ENCODE data around the gene JARID2.

The JARID2 gene

DNA sequence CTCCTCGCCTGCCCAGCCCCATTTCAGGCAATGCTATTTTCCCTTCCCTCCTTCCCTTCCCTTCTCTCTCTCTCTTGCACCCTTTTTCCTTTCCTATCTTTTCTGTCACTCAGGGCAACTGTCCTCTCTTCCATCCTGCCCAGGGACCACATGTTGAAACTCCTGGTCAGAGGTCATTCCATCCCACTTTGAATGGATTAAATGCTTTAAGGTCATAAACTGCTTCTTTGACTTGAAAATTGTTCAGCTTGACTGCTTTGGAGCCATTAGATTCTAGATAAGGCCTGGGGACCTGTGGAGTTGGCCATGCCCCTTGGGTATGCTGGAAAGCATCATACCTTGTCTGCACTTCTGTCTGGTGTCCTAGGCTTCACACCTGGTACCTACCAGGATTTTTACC lies 310.8 kb downstream of the JARID2 start:
- FAIRE-seq = no peak
- TF ChIP-seq SPI1 (IDR thresholded peaks at IDR 0.05; ENCODE audit: low read depth, low read length) (no peak), POLR2AphosphoS5 (IDR thresholded peaks at IDR 0.05; ENCODE audit: low read depth, low read length) (no peak)
- DNase-seq (ENCODE audit: insufficient read length, low spot score) = no peak

DNA sequence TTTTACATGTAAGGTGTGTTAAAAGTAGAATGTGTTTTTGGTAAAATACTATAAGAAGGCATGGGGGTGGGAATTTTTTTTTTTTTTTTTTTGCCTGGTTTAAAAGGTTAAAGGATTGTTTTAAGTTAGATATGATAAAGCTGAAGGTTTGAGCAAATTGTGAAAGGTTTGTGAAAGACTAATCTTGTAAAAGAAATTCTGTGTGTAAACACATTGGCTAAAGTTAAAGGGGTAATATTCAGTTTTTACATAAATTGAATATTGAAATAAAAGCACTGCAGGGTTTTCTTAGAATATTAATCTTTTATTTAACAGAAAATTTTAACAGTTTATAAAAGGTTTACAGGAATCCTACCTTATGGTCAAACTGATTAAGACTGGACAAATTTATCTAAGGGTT lies 311.3 kb downstream of the JARID2 start:
- TF ChIP-seq POU2F2 (IDR thresholded peaks at IDR 0.05; ENCODE audit: low read depth, low read length) = no peak
- FAIRE-seq (no peak), DNase-seq (ENCODE audit: insufficient read length, low spot score) (no peak)

DNA sequence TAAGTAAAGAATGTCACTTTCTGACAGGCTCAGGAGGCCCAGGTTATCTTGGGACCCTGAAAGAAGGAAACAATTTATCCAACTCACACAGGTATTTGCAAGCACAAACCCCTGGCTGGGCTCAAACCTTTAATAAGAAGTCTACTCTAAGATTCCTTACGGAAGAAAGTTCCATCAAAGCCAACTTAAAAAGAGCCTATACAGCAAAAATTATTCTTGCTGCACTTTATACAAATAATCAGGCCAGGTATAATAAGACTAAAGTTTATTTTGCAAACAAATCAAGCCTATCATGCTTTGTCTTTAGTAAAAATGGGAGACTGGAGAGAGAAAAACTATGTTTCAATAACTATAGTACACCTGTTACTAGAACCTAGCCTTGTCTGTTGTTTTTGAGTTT lies 314.8 kb downstream of the JARID2 start:
- no peak for FAIRE-seq
- DNase-seq (ENCODE audit: insufficient read length, low spot score) = no peak
- TF ChIP-seq SPI1 (IDR thresholded peaks at IDR 0.05; ENCODE audit: low read depth, low read length) = no peak
- TF ChIP-seq POU2F2 (IDR thresholded peaks at IDR 0.05; ENCODE audit: low read depth, low read length) = no peak
- TF ChIP-seq POLR2AphosphoS5 (IDR thresholded peaks at IDR 0.05; ENCODE audit: low read depth, low read length) = no peak
- no peak for TF ChIP-seq POLR2A (IDR thresholded peaks at IDR 0.05; ENCODE audit: low read depth, low read length)
- TF ChIP-seq TAF1 (IDR thresholded peaks at IDR 0.05; ENCODE audit: low read depth, low read length) = no peak
- no peak for TF ChIP-seq PAX5 (IDR thresholded peaks at IDR 0.05; ENCODE audit: insufficient read depth, low read length, severe bottlenecking)

DNA sequence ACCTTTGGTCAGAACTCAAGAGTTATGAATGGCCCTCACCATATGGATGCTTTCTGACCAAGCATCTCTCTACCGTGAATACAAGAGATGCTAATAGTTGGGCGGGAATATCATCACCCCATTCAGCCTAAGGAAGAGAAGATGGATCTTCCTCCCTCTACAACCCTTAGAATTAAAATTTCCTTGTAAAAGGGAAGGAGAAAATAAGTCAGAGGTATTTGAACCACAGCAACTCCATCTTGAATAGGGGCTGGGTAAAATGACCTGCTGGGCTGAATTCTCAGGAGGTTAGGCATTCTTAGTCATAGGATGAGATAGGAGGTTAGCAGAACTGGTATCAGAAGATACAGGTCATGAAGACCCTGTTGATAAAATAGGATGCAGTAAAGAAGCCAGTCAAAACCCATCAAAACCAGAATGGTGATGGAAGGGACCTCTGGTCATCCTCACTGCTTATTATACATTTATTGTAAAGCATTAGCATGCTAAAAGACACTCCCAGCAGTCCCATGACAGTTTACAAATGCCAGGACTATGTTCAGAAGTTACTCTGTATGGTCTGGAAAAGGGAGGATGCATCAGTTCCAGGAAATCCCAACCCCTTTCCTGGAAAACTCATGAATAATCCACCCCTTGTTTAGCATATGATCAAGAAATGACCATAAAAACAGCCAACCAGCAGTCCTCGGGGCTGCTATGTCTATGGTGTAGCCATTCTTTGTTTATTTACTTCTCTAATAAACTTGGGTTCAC lies 315.8 kb downstream of the JARID2 start:
- no peak for DNase-seq (ENCODE audit: insufficient read length, low spot score)
- FAIRE-seq = no peak
- TF ChIP-seq POLR2A (IDR thresholded peaks at IDR 0.05; ENCODE audit: low read depth, low read length) (no peak), PAX5 (IDR thresholded peaks at IDR 0.05; ENCODE audit: insufficient read depth, low read length, severe bottlenecking) (no peak)

DNA sequence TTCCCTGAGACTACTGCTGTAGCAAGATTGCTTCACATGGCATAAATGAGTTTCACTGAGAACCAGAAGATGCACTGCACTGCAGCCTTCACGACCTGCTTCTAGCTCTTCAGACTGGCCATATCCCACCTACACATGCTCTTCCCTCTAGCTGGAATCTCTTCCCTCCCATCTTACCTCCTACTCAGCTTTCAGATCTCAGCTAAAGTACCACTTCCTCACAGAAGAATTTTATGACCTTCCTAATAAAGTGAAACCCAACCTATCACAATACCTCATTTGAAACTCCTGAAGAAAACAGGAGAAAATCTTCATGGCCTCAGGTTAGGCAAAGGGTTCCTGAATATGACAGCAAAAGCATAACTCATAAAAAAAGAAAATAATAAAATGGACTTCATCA lies 317.1 kb downstream of the JARID2 start:
- DNase-seq (ENCODE audit: insufficient read length, low spot score) (no peak), FAIRE-seq (no peak)
- TF ChIP-seq SPI1 (IDR thresholded peaks at IDR 0.05; ENCODE audit: low read depth, low read length) = no peak
- TF ChIP-seq TAF1 (IDR thresholded peaks at IDR 0.05; ENCODE audit: low read depth, low read length) = no peak
- no peak for TF ChIP-seq POU2F2 (IDR thresholded peaks at IDR 0.05; ENCODE audit: low read depth, low read length)

DNA sequence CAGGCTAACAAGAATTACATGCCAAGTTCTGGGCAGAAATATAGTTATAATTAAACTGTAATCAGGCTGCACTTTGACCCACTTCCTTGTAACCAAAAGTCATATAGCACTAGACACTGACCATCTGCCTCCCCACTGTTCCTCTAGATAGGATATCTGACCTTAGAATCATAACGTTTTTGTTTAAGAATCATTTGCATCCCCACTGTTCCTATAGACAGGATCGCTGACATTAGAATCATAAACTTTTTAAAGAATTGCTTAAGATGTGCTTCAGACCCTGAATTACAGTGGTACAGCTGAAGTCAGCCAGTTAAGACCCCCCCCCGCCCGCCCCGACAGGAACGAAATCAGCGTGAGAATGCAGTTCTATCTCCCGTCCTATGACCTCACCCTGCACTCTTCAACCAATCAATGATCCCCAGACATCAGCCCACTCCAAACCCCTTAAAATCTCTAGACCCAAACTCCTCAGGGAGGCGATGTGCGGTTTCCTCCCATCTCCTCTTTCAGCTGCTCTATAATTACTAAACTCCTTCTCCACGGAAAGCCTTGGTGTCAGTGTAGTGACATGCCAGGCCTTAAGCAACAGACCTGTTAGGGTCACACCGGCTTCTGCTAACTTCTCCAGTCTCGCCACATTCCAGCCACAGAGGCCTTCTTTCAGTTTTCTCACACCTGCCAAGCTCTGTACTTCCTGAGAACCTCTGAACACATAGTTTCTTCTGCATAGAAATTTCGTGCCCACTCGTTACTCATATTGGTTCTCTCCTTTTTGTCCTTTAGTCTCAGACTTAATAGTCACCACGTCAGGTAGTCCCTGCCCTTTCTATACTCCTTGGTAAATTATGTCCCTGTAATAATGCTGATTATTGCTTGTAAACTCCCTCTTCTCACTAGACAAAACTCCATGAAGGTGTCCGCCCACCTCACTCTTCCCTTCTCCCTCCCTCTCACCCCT lies 323.4 kb downstream of the JARID2 start:
- no peak for TF ChIP-seq POU2F2 (IDR thresholded peaks at IDR 0.05; ENCODE audit: low read depth, low read length)
- no peak for TF ChIP-seq TAF1 (IDR thresholded peaks at IDR 0.05; ENCODE audit: low read depth, low read length)
- no peak for TF ChIP-seq SPI1 (IDR thresholded peaks at IDR 0.05; ENCODE audit: low read depth, low read length)
- no peak for TF ChIP-seq POLR2AphosphoS5 (IDR thresholded peaks at IDR 0.05; ENCODE audit: low read depth, low read length)
- TF ChIP-seq PAX5 (IDR thresholded peaks at IDR 0.05; ENCODE audit: insufficient read depth, low read length, severe bottlenecking) = no peak
- no peak for TF ChIP-seq POLR2A (IDR thresholded peaks at IDR 0.05; ENCODE audit: low read depth, low read length)
- DNase-seq (ENCODE audit: insufficient read length, low spot score) (no peak), FAIRE-seq (peak; percentile 23)

DNA sequence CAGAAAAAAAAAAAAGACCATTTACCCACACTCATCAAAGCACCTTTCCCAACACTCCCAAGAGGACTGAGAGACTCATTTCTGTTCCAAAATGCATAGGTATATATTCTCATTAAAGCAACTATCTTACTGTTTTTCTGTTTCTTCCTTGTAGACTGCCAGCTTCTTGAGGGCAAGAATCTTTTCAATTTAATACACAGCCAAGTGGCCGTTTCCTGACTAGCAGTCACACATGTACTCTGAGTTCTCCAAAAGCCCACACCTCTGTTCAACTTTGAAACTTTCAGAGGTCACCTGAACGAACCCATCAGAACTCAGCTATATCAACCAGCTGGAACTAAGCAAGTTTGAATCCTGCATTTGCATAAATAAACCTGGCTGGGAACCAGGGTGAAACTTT lies 324.3 kb downstream of the JARID2 start:
- FAIRE-seq = no peak
- TF ChIP-seq POLR2AphosphoS5 (IDR thresholded peaks at IDR 0.05; ENCODE audit: low read depth, low read length) = no peak
- TF ChIP-seq SPI1 (IDR thresholded peaks at IDR 0.05; ENCODE audit: low read depth, low read length) = no peak
- no peak for TF ChIP-seq POLR2A (IDR thresholded peaks at IDR 0.05; ENCODE audit: low read depth, low read length)
- TF ChIP-seq PAX5 (IDR thresholded peaks at IDR 0.05; ENCODE audit: insufficient read depth, low read length, severe bottlenecking) = no peak
- no peak for TF ChIP-seq POU2F2 (IDR thresholded peaks at IDR 0.05; ENCODE audit: low read depth, low read length)
- DNase-seq (ENCODE audit: insufficient read length, low spot score) = no peak
